ENCODE data around the gene HECTD4.
"Not testable (repeated sequence)": the region's sequence is repeated elsewhere in the genome, so short reads cannot be mapped to it uniquely, and the experiment has no call there.

The HECTD4 gene

GRCh38 chr12:112170971-112171596 is 211.1 kb downstream of the HECTD4 start:
- DNase-seq: no peak

DNA sequence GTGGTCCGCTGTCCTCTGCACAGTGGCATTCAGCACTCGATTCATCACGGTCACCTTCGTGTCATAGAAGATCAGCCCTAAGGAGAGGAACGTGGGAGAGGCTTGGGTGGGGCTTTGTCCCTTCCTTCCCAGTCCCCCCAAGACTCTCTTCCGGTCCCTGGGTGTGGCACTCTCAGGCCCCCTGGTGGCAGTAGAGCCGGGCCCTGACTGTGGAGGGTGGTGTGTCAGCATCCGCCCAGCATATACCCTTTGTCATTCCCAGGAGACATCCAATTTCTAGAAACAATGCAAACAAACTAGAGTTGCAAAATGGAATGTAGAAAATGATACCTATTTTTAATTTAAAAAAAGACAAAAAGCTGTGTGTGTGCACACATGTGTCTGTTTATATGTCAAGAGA is 211.9 kb downstream of the HECTD4 start:
- no peak for DNase-seq

DNA sequence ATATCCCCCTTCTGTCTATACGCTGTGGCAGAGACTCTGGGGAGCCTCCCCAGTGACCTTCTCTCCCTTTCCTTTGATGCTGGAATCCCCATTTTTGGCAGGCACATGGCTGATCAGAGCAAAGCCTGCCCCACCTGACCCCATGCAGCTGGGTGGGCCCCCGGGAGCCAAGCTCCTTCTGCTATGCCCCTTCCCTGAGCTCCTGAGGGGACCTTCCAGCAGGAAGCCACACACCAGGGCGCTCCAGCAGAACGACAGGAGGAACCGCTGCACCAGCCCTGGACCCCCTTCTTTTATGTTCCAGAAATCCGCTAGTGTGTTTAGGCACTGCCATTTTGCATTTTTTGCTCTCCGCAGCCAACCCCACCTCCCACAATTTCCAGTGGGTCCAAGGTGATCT is 212.3 kb downstream of the HECTD4 start:
- no peak for DNase-seq

- DNase-seq: no peak
These were observed 212.9 kb downstream of the HECTD4 start for GRCh38 chr12:112169161-112169872.

- no peak for DNase-seq
These were observed 213.7 kb downstream of the HECTD4 start for GRCh38 chr12:112168561-112168971.

- no peak for DNase-seq
These were observed 214.3 kb downstream of the HECTD4 start for GRCh38 chr12:112167718-112168525.

- no peak for DNase-seq
These were observed 215.2 kb downstream of the HECTD4 start for GRCh38 chr12:112167031-112167461.

DNA sequence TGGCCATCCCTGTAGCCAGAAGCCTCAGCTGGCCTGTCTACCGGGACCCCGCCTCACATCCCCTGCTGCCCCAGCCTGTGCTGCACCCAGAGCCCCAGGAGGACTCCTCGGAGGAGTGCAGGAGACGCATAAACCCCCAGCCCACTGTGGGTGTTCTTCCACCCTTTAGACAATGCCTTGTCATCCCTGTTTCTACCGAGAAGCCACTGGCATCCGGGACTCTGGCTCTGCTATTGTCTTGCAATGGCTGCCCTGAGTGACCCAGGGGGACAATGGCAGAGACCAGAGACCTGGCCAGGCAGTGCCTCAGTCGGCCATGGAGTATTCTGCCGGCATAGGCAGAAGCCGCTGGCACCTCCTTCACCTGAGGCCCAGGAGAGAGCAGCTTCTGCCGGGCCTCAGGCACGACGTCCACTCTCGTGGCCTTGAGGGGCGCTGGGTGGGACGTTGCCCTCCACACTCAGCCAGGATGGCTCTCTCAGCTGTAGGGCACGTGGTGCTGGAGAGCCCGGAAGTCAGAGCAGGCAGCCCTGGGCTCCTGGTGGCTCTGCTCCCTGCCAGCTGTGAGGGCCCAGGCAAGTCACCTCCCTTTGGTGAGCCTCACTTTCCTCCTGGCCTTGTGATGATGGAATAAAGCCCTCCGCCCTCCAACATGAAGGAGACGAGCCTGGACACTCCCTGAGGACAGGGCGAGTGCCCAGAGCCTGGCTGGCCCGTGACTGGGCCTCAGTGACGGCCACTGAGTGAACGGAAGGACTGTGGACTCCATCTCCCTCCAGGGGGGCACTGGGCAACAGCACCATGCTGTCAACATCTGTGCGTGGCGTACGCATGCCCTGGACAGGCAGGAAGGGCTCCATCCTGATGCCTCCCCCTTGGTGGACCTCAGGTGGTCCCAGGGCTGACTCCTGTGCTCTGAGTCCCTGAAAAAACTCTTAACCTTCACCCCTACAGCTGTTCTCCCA is 215.9 kb downstream of the HECTD4 start:
- no peak for DNase-seq

- no peak for DNase-seq
These were observed 216.6 kb downstream of the HECTD4 start for GRCh38 chr12:112165624-112166023.

GRCh38 chr12:112164011-112164660 is 218.1 kb downstream of the HECTD4 start:
- DNase-seq: no peak

DNA sequence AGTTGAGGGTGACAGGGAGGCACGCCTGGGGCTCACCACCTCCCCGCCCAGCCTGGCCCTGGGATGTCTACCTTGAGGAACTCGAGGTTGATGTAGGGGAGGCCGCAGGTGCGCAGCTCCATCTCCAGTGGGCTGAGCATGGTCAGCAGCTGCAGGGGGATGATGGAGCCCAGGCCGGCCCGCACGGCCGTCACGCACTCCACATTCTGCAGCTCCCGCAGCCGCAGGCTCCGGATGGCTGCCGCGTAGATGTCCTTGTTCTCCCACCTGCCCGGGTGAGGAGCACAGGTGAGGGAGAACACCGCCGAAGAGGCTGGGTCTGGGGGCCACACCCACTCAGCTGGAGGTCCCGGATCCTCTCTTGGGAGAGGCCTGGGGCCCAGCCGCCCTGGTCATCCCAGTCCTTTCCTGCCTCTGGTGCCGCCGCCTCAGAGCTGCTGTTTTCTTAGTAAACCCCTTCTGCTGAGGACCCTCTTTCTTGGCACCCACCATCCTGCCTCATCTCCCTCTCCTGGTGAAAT is 218.7 kb downstream of the HECTD4 start:
- DNase-seq: no peak

DNA sequence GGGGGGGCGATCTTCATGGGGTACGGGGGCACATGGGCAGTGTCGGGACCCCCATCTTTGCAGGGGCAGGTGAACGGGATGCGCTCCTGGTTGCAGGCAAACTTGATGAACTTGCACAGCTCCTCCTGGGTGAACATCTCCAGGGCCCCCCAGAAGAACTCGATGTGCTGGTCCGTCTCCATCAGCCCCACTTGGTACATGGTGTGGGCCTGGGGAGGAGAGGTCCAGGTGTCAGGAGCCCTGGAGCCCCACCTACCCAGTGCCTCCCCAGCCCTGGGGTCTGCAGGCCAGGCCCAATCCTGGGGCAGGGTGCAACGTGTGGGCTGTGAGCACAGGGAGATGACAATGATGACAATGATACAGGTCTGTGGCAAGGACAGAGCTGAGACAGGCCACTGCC is 219.2 kb downstream of the HECTD4 start:
- no peak for DNase-seq

GRCh38 chr12:112162241-112162790 is 219.9 kb downstream of the HECTD4 start:
- DNase-seq: no peak

GRCh38 chr12:112161711-112162110 is 220.5 kb downstream of the HECTD4 start:
- DNase-seq: no peak

DNA sequence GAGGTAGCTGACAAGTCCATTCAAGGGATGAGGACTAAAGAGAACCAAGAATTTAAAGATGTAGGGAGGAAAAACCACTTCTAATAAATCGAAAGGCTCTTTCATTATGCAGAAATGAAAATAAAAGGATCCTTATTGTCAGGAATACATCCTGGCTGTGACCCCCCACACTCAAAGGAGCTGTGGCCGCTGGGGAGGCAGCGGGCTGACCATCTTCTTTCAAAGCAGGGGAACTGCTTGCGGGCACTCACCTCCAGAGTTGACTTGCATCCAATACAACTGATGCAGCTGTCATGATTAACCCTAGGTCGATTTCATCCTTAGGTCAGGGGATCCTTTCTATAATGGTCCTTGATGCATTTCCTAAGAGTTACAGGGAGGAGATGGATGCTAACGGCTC is 221.6 kb downstream of the HECTD4 start:
- no peak for DNase-seq

DNA sequence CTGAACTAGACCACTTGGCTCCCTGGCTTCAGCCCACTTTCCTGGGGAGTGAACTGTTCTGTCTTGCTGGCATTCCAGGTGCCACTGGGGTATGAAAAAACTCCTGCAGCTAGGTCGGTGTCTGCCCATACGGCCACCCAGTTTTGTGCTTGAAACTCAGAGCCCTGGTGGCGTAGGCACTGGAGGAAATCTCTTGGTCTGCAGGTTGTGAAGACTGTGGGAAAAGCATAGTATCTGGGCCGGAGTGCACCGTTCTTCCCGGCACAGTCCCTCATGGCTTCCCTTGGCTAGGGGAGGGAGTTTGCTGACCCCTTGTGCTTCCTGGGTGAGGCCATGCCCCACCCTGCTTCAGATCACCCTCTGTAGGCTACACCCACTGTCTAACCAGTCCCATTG is 223.1 kb downstream of the HECTD4 start:
- DNase-seq: no peak

- not testable (repeated sequence) for DNase-seq
These were observed 223.6 kb downstream of the HECTD4 start for GRCh38 chr12:112158461-112159145.

- no peak for DNase-seq
These were observed 228.4 kb downstream of the HECTD4 start for GRCh38 chr12:112153893-112154219.

DNA sequence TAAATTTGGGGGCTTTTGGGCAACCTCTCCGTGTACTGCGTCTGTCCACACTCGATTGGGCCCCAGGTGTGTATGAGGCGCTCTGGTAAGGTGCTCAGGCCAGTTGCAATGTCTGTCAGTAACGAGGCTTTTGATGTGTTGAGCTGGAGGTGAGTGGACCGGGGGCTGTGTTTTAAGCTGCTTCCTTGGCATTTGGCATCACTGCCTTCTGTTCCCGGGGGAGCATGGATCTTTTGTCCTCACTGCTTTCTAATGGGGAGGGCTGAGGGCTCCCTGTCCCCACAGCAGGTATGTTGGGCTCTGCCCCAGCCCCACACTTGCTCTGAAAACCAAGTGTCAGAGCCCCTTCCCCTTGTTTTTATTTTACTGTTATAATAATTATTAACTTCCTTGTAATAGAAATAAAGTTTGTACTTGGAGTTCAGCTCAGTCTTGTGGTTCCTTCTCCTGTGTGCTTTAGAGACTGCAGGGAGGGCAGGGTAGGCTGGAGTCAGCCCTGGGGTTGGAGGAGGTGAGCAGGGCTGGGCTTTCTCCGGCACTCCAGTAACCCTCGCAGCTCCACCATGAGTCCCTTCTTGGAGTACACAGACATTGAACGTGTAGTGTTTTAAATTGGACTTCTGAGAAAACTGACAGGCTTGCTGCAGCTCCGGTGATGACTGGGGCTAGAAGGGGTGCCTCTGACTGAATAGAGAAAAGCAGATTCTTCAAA is 228.9 kb downstream of the HECTD4 start:
- DNase-seq: no peak

DNA sequence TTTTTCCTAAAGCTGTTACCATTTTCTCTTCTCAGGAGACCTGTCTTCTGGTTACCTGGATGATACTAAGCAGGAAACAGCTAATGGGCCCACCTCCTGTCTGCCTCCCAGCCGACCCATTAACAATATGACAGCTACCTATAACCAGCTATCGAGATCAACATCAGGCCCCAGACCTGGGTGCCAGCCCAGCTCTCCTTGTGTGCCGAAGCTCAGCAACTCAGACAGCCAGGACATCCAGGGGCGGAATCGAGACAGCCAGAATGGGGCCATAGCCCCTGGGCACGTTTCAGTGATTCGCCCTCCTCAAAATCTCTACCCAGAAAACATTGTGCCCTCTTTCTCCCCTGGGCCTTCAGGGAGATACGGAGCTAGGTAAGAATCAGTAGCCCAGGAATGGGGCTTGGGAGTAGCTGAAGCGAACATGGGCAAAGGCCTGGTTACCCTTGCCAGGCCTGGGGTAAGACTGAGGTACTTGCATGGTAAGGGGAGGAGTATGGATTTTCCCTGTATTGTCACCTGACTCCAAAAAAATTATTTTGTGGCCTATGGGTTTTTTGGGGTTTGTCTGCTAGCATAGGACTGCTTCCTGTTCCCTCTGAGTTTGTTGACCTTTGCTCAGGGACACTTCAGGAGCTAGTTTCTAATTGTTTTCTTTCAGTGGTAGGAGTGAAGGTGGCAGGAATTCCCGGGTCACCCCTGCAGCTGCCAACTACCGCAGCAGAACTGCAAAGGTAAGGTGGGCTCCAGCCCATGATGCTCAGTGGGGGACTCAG is 230.3 kb downstream of the HECTD4 start:
- no peak for DNase-seq

All from NCI-H1105 (cell line).